NCI-H2107 (cell line): ENCODE measurements around the gene CAVIN2.

Experiments used
- DNase-seq: peaks from one replicate; lab custom pipeline; 2025; lab: John Stamatoyannopoulos, UW

The CAVIN2 gene

GRCh38 chr2:191864628-191865374 is 17.9 kb upstream of the CAVIN2 start:
- DNase-seq: no peak

- no peak for DNase-seq
Observed at GRCh38 chr2:191863988-191864387, 17.1 kb upstream of the CAVIN2 start.

- DNase-seq: no peak
Observed at GRCh38 chr2:191862156-191862775, 15.4 kb upstream of the CAVIN2 start.

GRCh38 chr2:191860760-191861466 is 14.0 kb upstream of the CAVIN2 start:
- DNase-seq: no peak

GRCh38 chr2:191859681-191860080 is 12.8 kb upstream of the CAVIN2 start:
- DNase-seq: no peak

- DNase-seq: no peak
Observed at GRCh38 chr2:191857886-191858285, 11.0 kb upstream of the CAVIN2 start.

- no peak for DNase-seq
Observed at GRCh38 chr2:191857259-191857805, 10.4 kb upstream of the CAVIN2 start.

- DNase-seq: no peak
Observed at GRCh38 chr2:191856111-191856876, 9.4 kb upstream of the CAVIN2 start.

- DNase-seq: no peak
Observed at GRCh38 chr2:191855382-191855781, 8.5 kb upstream of the CAVIN2 start.

- DNase-seq: no peak
Observed at GRCh38 chr2:191854382-191855372, 7.8 kb upstream of the CAVIN2 start.

GRCh38 chr2:191853843-191854242 is 7.0 kb upstream of the CAVIN2 start:
- DNase-seq: no peak

- DNase-seq: no peak
Observed at GRCh38 chr2:191851158-191851557, 4.3 kb upstream of the CAVIN2 start.

GRCh38 chr2:191848771-191849767 is 2.2 kb upstream of the CAVIN2 start:
- no peak for DNase-seq

- DNase-seq: no peak
Observed at GRCh38 chr2:191847764-191848163, 876 bp upstream of the CAVIN2 start.

- DNase-seq: no peak
Observed at GRCh38 chr2:191845876-191846514, 893 bp downstream of the CAVIN2 start.

GRCh38 chr2:191845248-191845715 is 1.6 kb downstream of the CAVIN2 start:
- no peak for DNase-seq

- no peak for DNase-seq
Observed at GRCh38 chr2:191844706-191845105, 2.2 kb downstream of the CAVIN2 start.

- no peak for DNase-seq
Observed at GRCh38 chr2:191840921-191841320, 6.0 kb downstream of the CAVIN2 start.
